ENCODE measurements around the gene NTNG1.

Gene NTNG1

DNA sequence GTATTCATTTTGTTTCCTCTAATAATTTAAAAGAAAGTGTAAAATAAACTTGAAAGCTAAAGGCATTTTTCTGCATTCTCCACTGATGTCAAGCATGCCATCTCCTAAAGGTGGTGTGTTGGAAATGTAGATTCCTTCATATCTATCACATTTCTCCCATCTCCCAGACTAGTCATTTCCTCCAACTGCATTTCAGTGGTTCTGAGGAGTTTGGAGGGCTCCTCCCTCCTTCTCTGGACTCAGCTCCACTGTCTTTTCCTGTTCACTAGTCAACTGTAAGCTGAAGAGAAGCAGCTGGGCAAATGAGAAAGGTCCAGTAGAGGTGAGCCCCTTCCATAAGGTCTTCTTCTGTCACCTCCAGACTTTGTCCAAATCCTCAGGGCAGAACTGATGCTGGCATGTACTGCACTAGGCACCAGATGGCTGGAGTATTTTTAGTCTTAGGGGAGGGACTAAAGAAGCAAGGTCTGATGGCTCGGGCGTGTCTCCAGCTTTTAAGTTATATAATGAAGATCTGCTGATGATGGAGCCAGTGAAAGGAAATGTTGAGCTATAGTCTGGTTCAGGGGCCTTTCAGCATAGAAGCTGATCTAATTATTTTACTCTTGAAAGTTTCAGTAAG lies 186.1 kb downstream of the NTNG1 start:
- DNase-seq (ENCODE audit: low read depth, low spot score) = no peak

DNA sequence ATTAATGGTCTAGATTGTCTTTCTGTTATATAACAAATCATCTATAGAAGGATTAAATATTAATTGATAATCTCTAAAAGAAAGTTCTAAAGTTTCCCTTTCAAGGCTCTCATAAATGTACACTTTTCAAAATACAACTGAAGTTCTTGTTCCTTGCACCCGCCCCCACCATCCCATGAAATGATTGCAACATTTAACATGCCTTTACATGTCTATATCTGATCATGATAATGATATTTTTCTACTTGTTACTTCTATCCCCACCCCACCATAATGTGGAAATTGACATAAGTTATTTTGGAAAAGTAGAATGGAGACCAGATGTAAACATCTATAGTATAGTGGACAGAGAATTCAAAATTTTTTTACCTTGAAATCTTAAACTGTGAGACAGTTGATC lies 186.6 kb downstream of the NTNG1 start:
- DNase-seq (ENCODE audit: low read depth, low spot score) = no peak

DNA sequence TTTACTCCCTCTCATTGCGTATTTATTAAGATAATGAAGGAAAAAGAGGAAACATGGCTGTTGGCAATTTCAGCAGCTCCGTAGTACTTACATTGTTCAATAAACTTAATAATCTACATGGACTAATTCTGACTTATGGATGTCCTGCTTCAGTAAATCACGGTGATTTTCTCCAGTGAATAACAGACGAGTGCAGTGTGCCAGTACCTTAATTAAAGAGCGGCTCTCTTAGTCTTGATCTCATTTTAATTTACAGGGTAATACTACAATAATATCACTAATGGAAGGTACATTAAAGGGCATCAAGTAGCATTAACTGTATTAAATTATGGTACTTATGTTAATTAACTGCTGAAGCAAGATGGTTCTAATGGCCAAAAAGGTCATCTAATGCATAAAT lies 187.2 kb downstream of the NTNG1 start:
- DNase-seq (ENCODE audit: low read depth, low spot score) = no peak

DNA sequence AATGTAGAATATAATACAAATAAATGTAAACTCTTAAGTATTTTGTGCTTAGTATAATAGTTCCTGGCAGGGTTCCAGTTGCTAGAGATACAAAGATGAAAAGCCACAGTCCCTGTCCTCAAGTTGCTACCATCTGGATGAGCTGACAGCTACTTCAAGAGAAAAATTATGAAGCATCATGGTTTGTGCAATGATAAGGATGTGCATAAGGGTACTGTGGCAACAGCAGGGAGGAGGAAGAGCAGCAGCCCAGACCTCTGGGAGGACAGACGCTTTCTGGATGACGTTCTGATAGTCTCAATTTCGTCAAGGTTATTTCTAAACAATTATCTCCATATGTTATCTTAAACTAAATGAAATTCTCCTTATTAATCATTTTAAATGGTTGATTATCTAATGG lies 198.9 kb downstream of the NTNG1 start:
- no peak for DNase-seq (ENCODE audit: low read depth, low spot score)

DNA sequence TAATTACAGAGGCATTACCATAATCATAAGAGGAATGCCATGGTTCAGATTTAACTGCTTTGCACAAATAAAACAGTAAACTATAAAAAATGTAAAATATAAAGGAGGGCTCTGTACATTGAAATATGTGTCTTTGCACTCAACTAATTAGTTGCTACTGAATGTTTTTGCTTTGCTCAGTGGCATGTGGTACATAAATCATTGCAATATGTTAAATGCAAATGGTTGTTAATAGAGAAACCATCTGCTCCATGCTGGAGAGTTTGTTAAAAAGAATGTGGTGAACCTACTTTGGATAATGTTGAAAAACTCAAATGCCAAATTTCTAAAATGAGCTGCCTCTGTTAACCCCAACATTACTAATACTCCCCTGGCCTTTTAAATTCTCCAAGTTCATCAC lies 201.5 kb downstream of the NTNG1 start:
- no peak for DNase-seq (ENCODE audit: low read depth, low spot score)

DNA sequence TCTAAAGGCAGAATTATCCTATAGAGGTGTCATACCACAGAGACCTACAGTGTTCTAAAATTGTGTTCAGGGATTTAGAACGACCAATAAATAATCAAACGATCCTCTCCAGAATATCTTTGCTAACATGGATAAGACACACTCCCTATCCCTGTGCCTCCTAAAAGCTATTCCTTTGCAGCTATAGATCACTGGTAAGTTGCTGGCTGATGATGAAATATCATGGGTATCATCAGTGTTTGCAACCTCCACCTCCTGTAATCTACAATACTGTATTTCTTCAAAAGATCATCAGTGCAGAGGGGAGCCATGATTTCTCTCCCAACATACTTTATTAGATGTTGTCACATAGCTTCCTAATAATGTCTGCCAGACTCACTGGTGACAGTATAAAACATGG lies 201.9 kb downstream of the NTNG1 start:
- no peak for DNase-seq (ENCODE audit: low read depth, low spot score)

DNA sequence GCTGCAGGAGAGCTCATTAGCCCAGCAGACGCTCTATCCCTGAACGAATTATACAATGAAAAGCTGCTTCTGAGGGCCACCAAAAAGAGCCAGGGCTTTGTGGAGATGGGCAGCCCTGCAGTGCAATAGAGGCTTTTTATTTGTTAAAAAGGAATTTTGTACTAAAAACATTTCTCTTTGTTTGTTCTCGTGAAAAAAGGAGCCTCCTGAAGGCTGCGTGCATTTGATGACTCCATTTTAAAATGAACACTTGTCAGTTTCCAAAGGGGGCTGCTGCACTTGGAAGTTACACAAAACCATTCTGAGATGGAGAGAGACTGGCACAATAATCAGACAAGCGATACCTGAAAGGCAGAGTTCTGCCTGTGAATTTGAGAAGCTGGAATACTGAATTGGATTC lies 202.8 kb downstream of the NTNG1 start:
- no peak for DNase-seq (ENCODE audit: low read depth, low spot score)

DNA sequence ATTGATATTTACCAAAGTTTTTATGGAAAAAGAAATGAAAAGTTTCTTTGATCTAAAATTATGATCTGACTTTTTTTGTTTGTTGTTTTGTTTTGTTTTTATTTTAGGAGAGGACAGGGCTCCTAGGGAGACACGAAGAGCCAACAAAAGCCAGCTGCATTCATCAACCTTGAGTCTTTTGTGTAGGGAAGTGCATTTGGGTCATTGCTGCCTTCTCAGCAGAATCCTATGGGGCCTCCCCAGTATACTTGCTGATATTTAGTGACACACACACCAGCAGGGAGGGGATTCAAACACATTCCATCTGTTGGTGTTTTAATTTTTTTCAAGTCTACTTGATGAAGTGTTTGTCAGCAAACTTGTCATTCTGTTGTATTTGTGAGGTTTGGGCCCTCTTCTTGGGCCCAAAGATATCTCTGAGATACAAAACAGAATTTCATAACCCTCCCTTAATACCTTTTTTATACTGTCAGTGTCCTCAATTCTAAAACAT lies 203.5 kb downstream of the NTNG1 start:
- no peak for DNase-seq (ENCODE audit: low read depth, low spot score)

DNA sequence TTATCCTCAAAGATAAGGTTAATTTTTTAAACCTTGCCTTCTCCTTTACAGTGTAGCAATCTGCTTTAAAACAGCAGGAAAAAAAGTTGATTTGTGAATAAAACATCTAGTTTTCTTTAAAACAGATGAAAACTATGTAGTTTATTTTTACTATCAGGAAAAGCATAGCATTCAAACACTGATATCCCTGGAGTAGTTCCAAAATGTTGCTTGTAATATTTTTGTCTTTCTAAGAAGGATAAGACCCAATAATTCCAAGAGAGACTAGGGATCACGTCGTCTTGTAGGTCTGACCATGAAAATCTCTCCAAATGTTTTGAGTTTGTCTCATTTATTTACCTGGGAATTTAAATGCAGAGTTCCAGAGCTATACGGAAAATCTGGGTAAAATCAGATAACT lies 204.0 kb downstream of the NTNG1 start:
- DNase-seq (ENCODE audit: low read depth, low spot score) = no peak

DNA sequence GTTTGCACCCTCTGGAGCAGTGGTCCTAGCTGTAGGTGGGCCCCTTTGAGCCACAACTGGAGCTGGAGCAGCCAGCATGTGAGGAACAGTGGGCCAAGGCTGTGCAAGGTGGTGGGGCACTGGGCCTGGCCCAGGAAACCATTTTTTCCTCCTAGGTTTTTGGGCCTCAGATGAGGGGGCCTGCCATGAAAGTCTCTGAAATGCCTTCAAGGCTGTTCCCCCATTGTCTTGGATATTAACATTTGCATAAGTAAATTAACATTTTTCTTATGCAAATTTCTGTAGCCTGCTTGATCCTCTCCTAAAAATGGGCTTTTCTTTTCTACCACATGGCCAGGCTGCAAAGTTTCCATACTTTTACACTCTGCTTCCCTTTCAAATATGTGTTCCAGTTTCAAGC lies 212.0 kb downstream of the NTNG1 start:
- no peak for DNase-seq (ENCODE audit: low read depth, low spot score)

DNA sequence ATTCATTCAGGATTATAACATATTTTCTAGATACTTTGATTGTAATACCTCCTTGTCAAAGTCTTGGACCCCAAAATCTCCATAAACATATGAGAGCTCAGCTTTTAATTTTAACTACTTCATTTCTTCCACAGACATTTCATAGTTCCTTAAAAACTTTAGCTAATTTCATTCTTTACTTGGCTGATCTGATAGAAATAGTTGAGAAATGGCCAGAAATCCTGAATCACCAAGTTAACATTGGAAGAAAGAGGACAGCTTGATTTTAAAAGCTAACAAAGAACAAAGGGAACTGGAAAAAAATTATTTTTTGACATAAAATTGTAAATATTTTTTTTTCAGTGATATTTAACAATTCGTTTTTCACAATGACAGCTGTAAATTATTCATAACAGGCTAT lies 216.5 kb downstream of the NTNG1 start:
- DNase-seq (ENCODE audit: low read depth, low spot score) = no peak

DNA sequence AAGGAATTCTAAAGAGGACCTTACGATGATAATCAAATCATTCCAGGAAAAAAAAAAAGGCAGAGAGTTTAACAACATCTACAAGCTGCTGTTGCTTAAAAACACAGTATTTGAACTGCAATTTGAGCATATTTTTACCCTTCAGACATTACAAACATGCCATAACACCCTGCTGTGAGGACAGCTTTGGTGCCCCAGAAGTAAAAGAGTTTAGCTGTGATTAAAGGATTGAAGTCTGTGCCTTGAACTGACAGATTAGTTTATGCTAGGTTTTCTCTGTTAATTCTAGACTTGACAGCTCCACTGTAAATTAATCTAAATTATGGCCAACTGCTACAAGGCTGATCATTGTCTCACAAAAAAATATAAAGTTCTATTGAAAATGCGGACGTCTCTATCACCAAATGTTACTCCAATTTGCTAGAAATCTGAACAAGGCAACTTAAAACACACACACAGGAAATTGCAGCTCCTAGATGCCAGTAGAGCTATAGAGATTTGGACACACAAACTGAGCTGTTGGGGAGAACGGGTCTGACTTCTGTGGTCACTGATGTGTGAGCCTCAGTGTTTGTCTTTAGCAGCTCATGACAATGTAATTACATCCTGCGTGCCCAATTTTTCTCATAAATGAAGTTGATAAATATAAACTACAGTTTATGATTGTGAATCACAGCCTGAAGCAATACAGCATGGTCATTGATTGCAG lies 217.9 kb downstream of the NTNG1 start:
- no peak for DNase-seq (ENCODE audit: low read depth, low spot score)

DNA sequence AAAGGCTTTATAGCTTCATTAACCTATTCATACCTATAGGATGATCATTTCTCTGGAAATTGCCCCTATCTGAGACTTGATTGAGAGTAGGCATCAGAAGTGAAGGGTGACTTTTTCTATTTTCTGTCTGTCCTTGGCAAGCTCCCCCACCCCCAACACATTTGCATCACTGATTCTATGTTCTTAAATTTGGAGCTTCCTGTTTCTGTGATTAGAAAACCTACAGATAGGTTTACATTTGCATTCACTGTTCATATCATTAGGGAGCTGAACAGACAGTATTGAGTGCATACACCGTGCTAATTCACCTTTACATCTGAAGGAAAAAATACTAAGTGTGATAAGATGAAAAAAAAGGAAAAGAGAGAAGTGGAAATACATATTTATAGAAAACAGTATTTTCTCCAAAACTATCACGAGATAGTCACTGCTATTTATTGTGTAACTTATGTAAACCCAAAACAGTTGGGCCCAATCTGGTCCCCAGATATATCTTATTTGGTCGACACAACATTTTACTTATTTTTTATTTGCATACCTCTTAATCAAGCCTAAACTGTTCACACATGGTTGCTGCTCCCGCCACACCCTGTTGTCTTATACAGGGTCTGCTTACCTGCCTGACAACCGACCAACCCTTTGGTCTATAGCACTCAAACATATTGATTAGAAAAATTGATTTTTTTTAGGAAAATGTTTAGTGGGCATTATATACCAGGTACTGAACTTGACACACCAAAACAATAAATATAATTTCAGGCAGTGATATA lies 218.8 kb downstream of the NTNG1 start:
- DNase-seq (ENCODE audit: low read depth, low spot score) = no peak

DNA sequence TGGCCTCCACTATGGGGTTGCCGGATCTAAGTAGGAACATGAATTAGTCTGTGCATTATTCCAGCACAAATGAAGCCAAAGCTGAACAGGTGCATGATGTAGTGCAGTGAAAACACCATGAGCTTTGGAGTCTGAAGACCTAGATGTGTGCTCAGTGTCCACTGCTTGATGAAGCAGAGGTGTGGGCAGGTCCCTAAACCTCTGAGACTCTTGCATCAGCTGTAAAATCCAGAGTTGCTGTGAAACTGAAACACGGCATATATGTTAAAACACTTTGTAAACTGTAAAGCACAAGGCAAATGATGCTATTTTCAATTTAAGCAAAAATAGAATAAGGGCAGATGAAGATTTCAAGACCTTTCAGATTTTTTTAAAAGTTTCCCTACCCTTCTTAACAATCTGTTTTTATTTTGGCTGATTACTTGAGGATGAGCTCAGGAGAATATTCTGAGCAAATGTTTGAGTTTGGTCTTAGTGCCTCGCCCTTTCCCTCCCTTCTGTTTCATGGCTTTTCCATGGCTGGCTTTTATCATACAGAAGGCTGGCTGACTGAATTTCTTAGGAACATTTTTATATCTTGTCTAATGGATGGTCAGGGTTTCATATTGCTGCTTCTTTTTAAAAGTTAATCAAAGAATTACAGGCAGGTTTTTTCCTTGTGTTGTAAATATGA lies 221.8 kb downstream of the NTNG1 start:
- DNase-seq (ENCODE audit: low read depth, low spot score) = no peak

DNA sequence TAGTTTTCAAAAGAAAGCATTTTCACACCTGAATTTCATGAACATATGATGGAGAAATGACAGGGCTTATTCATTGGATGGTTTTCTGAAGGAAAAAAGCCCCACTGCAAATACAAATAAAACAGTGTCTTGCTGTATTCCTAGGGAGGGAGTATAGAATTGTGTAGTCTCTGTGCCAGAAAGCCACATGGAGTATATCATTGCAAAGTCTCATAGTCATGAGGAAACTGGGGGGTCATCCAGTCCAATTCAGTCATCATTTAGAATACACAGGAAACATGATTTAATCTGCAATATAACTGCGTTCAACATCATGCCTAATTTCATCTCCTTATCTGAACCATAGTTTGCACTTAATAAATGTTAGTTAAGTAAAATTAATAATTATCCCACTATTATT lies 222.3 kb downstream of the NTNG1 start:
- no peak for DNase-seq (ENCODE audit: low read depth, low spot score)

DNA sequence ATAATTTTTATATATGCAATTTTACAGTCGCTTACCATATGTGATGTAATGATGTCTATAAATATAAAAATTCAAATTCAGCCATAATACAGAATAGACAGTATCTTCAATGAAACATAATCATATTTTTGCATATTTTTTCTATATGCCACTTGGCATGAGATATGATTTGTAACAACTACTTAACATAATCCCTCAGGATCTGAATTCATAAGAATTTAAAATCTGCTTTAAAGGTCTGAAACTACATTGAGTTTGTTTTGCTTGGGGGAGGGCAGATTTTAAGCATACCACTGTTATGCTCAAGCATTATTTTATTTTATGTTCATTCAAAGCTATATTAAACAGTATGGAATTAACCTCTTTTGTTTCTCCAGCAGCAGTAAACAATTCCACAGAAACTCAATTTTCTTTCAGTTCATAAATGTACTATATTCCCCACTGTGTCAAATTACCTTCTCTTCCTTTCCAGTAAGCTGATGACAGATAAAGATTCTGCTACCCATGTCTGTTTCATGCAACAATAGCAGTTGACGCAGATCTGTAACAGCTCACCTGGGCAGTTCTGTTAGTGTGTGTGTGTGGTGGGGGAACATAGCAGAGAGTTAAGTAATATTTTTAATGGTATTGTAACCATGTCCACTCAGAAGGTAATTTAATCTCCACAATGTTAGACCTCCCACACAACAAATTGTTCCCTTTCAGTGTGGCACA lies 224.8 kb downstream of the NTNG1 start:
- DNase-seq (ENCODE audit: low read depth, low spot score) = no peak

DNA sequence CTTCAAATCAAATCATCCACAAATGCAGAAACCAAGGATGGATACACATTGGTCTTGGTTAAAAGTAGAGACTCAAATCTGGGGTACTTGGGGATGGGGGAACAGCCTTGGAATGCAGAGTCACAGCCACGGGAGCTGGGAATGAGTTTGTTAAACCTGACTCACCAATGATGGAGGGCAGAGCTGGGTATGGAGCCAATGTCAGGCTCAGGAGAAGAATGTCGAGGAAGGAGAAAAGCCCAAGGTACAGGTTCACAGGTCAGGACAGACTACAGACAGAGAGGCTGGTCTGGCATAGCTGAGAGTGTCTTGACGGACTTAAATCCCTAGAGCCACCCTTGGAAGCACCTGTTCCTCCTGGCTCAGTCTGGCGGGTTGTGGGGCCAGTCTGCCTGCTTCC lies 237.6 kb downstream of the NTNG1 start:
- no peak for DNase-seq (ENCODE audit: low read depth, low spot score)

DNA sequence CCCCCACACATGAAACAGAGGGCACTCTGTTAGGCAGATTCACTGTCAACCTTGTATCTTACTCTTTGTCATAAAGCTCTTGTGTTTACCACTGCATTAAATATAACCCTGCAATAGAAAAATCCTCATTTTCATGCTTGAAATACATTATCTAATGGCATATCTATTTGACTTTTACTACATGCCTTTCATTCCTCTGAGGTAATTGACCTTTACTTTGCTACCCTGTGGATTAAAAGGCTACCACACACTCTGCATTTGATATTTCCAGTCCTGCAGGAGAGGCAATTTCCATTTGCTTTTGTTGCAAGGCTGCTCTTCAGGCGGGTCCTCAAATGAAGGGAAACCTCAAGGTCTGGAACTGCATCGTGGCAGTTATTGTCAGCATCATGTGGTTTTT lies 238.0 kb downstream of the NTNG1 start:
- DNase-seq (ENCODE audit: low read depth, low spot score) = no peak

DNA sequence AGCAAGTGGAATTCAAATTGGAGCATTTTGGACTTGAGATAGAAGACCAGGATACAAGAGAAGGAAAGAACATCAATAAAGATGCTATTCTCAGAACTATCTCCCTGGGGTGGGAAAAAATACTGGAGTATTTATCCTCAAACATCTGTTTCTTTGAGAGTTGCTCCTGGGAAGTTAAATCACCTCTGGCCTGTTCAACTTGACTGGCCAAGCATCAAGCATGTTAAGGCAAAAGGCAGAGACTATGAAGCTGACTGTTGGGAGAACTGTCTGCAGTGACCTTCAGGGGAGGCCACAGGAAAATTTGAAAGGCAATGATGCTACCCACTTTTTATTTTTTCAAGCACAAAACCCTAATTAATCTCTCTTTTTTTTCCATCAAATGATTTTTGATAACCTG lies 239.0 kb downstream of the NTNG1 start:
- no peak for DNase-seq (ENCODE audit: low read depth, low spot score)

DNA sequence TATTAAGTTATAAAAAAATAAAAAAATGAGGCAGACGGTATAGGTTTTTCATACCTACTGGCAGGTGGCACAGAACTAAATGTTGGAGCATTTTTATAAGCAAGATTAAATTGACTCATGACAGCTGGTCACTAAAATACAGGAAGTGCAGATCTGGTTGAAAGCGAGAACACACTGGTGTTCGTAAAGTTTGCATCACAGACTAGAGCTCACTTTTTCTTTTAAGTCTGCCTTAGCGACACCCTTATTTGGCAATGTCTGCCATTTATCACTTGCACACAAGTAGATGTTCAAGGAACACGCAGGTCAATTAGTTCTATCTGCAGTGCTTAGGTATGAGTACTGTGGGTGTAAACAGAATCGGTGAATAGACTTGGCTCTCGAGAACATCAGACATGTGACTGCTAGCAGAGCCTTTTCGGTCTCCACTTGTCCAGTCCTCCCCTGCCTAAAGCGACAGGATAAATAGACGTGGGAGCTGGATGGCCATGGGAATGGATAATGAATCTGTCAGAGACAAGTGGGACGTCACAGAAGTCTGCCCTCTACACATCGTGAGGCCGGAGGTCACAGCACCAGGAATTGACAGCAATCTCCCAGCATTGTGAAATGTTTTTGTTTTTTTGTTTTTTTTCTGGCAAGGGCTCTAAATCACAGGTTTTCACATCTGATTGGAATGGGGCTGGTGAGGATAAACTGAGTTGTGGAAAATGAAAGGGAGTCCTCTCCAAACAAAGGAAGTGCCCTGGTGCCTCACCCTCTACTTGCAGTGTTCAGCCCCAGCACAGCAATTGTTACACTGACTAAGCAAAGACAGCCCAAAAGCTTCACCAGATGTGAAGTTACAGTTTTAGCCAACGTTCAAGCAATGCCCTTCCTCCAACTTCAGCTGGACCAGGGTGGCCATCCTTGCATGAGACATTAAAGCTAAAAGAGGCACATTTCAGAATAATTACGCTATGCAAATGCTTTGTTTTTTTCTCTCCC lies 248.9 kb downstream of the NTNG1 start:
- no peak for DNase-seq (ENCODE audit: low read depth, low spot score)

All from smooth muscle cell of the brain vasculature (primary cell).